Mesodermal cell (in vitro differentiated cells): ENCODE results near the gene RRP15.

Source experiments
- H3K27ac ChIP-seq: 2 replicates; pipeline ENCODE4 v1.7.0; 2013; ENCODE audit warnings: mild to moderate bottlenecking, low read depth, low read length, moderate library complexity; ENCODE audit not compliant: severe bottlenecking
- H3K36me3 ChIP-seq: 2 replicates; pipeline ENCODE4 v1.7.1; 2013; ENCODE audit warnings: mild to moderate bottlenecking, low read length, moderate library complexity; ENCODE audit not compliant: control insufficient read depth, insufficient read depth
- H3K4me1 ChIP-seq: one replicate; pipeline ENCODE4 v1.7.1; 2013; ENCODE audit warnings: mild to moderate bottlenecking, low read length; ENCODE audit not compliant: insufficient read depth, control insufficient read depth, poor library complexity, severe bottlenecking
- H3K4me3 ChIP-seq: 2 replicates; pipeline ENCODE4 v1.7.0; 2013; ENCODE audit warnings: low read length, control low read depth, mild to moderate bottlenecking; ENCODE audit not compliant: insufficient read depth, poor library complexity, severe bottlenecking; ENCODE audit errors: extremely low read depth
- H3K9me3 ChIP-seq: 2 replicates; pipeline ENCODE4 v1.7.1; 2013; ENCODE audit warnings: mild to moderate bottlenecking, low read length, moderate library complexity; ENCODE audit not compliant: control insufficient read depth
- WGBS, 2 experiments: methylation state at CpG; one replicate each; pipeline ENCODE4 v1.1.5; 2013; ENCODE audit warnings: missing lambda C conversion rate in 2 of 2; ENCODE audit not compliant: insufficient coverage in 2 of 2; 5-methylcytosine and 5-hydroxymethylcytosine counted together

The RRP15 gene

DNA sequence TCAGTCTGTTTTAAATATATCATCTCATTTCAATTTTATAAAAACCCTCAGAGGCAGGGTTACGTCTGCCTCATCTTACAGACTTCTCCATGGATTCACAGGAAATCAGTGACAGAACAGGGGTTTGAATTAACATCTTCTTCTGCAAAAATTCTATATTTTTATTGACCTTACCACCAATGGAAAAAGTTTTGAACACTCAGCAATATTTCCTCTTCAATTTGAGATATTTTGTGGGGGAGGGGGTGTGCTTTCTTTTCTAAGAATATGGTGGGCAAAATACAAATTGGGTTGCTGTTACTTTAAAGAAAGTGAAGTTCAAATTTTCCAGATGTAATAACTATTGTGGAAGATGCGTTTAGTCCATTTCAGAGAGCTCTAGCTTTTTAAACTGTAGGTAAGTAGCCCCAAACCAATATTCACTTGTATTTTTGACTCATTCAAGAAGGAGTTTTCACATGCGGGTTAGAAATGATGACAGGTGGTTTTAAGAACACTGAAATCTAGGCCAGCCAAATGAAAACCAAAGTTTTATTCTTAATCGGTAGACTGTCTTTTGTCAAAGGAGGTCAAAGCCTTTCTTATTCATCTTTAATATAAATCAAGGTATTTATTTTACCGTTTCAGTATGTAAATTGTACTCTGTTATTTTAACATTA is 77.5 kb downstream of the RRP15 start:
- Histone ChIP-seq H3K9me3 (no peaks in the 10 kb centered on the region), H3K27ac (no peak overlapping the region), H3K36me3 (peaks cover 64% of the 10 kb centered on the region), H3K4me1 (peaks cover 13% of the 10 kb centered on the region), H3K4me3 (no peak overlapping the region)
- WGBS, 2 experiments, result 100% methylated on average over 1 of the region's 5 CpGs

DNA sequence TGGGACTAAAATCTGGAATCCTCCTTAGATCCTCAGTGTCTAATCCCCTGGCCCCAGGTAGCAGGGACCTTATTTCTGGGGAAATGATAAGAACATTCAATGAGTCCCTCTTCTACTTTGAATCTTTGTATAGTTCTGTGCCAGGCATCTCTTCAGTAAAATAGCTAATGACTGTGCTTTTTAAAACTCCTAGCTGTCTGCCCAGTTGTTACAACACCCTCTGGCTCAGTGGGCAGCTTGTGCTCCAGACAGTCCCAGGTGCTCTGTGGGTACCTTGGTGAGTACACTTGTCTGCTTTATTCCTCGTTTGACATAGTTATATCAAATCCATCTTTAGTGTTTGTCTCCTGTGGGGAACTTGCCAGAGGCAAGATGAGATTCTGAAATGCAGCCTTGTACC is 78.0 kb downstream of the RRP15 start:
- Histone ChIP-seq H3K4me3 (no peak overlapping the region), H3K27ac (no peak overlapping the region), H3K36me3 (peaks cover 64% of the 10 kb centered on the region), H3K9me3 (no peaks in the 10 kb centered on the region), H3K4me1 (peaks cover 8% of the 10 kb centered on the region)
- no CpG with 5 or more reads among the region's 1 CpG for WGBS, 2 experiments

DNA sequence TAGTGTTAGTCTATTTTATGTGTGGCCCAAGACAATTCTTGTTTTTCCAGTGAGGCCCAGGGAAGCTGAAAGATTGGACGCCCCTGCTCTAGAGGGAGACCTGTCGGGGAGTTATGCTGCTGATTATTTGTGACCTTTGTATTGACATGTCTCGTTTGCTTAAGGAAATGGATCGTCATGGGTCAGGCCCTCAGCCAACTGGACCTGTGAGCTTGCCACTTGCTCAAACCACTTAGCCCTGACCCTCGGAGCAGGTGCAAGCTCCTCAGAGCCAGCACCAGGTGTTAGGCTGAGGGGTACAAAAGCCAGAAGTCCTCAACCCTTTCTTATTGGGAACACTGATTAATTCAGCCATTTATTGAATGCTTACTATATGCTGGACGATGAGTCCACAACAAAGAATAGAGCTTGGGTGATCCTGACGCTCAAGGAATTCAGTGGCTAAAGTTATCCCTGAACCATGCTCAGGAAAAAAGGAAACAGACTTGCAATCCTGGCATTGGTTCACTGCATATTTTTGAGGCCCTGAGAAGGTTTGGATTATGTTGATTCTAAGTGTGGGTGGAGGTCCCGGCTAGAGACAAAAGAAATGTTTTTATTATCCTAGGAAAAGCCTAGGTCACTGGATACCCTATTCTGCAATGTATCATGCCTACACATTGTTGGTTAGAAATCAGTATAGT is 79.1 kb downstream of the RRP15 start:
- Histone ChIP-seq H3K4me3 (no peak overlapping the region), H3K36me3 (peaks cover 70% of the 10 kb centered on the region), H3K27ac (no peak overlapping the region), H3K9me3 (no peaks in the 10 kb centered on the region), H3K4me1 (peaks cover 7% of the 10 kb centered on the region)
- WGBS, 2 experiments, result 97 to 98% methylated on average over 6 to 7 of the region's 8 CpGs

DNA sequence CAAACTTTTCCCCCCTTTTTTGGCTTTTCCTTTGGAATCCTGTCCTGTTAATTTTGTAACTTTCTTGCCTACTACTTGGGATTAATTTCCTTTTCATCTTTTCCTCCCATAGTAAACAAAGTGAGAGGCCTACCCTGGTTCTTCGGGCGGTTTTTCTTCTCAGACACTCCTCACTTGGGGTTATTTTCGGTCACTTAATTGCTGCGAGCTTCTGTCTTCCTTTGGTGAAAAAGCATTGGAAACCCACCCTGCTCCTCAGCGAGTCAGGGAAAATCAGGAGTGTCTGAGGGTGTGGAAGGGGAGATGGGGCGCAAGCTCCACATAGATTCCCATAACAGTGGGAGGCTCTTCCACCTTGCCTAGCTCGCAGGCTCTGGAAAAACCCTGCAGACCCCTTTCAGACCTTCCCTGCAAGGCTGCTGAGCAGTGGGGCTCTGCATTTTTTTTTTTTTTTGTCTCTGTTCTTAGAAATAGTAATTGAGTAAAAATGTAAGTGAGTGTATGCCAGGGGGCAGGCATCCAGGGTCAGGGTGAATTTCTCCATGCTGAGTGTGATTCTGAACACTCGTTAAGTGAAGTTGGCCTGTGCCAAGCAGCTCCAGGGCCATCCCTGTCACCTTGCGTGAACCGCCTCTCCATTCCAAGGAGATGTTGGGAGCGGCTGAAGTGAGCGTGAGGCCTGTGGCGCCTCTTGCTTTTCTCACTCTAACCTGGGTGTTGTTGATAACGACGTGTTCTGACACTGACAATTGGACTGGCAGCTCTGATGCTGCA is 80.3 kb downstream of the RRP15 start:
- WGBS, 2 experiments, result 94 to 95% methylated on average over 12 of the region's 15 CpGs
- Histone ChIP-seq H3K4me1 (peaks cover 5% of the 10 kb centered on the region), H3K9me3 (peaks cover 3% of the 10 kb centered on the region), H3K4me3 (no peak overlapping the region), H3K27ac (no peak overlapping the region), H3K36me3 (peaks cover 75% of the 10 kb centered on the region)

DNA sequence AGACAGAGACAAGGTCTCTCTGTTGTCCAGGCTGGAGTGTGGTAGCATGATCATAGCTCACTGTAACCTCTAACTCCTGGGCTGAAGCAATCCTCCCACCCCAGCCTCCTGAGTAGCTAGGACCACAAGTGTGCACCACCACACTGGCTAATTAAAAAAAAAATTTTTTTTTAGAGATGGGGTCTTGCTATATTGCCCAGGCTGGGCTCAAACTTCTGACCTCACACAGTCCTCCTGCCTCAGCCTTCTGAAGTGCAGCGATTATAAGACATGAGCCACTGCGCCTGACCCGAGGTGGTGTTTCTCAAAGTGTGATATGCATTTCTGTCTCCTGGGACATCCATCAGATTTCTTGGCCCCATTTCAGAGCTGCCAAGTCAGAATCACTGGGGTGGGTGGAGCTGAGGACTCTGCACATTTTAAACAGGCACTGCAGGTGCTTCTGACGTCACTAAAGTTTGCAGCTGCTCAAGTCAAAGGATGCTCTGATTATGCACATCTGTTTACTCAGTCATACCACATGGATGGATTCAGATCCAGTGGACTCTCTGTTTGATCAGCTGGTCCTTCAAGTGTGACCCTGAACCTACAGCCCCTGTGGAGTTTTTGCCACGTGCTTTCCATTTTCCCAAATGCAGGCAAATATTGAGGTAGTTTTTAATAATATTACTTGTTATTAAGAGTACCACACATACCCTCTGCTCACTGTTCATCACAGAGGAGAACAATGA is 81.4 kb downstream of the RRP15 start:
- peaks cover 8% of the 10 kb centered on the region for H3K4me1 ChIP-seq
- 81 to 93% methylated on average over 2 to 4 of the region's 5 CpGs for WGBS, 2 experiments

DNA sequence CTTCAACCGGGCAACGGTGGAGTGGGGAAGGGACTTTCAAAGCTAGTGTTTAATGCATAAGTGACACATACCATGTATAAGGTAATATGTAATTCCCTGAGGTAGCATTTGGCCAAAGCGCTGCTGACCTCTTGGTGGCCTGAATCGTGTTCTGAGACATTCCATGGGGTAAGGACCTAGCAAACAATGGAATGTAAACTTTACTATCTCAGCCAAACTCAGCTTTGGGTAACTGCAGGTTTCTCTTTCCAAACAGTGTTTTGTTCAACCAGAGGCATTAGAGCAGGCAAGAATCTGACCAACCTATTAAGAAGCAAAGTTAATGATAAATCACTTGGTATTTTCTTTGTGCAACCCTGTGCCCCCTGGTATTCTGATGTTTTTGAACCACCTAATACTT is 82.0 kb downstream of the RRP15 start:
- WGBS, 2 experiments, result 82 to 93% methylated on average over 2 of the region's 4 CpGs
- Histone ChIP-seq H3K9me3 (peaks cover 3% of the 10 kb centered on the region), H3K4me3 (no peak overlapping the region), H3K27ac (no peak overlapping the region), H3K36me3 (peaks cover 76% of the 10 kb centered on the region), H3K4me1 (peaks cover 14% of the 10 kb centered on the region)

More for the DNA sequence above, 81.4 kb downstream of the RRP15 start:
- H3K36me3 ChIP-seq, result peaks cover 76% of the 10 kb centered on the region
- no peak overlapping the region for H3K4me3 ChIP-seq
- peaks cover 3% of the 10 kb centered on the region for H3K9me3 ChIP-seq
- no peak overlapping the region for H3K27ac ChIP-seq

DNA sequence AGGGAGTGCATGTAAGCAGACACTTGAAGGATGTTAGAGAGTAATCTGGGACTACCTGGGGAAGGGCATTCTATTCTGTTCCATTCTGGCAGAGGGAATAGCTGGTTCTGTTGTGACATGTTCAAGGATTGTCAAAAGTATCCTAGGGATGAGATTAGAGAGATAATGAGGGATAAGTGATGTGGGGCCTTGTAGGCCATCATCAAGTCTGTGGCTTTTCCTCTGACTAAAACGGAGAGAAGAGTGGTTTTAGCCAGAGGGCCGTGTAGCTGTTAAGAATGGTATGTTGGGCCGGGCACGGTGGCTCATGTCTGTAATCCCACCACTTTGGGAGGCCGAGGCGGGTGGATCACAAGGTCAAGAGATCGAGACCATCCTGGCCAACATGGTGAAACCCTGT is 83.6 kb downstream of the RRP15 start:
- peaks cover 14% of the 10 kb centered on the region for H3K4me1 ChIP-seq
- no peak overlapping the region for H3K27ac ChIP-seq
- no peak overlapping the region for H3K4me3 ChIP-seq
- H3K9me3 ChIP-seq, result peaks cover 3% of the 10 kb centered on the region
- WGBS, 2 experiments, result 88 to 100% methylated on average over 4 to 6 of the region's 7 CpGs
- peaks cover 62% of the 10 kb centered on the region for H3K36me3 ChIP-seq

DNA sequence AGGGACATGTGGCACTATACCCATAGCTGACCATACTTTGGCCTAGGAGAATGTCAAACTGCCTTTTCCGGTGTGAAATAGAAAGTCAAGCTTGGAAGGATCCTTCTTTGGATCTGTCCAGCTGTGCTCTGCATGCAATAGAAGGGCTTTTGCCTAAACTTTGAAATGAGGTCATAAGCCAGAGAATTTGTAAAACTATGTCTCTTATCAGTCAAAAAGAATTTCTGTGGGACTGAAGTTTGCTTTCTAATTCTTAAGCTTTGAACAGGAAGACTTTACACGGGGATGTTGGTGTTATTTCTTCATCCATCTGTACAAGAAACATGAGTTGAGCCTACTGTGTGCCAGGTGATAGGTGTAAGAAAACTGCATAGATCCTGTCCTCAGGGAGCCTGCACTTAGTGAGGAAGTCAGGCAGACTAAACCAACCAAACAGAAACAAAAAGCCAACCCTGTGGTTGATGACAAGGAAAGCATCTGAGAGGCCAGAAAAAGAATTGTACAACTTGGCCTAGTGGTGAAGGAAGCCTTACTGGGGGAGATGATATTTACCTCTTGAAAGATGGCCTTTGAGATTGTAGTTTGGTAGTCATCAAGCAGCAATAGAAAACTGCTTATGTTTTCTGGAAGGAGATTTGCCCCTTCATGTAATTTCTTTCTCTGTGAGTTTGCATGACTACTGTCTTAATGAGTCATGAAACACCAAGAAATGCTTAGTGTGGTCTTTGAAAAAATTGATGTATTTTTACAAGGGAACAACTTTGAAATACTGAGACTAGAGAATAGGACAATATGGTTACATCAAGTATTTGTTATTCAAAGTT is 84.8 kb downstream of the RRP15 start:
- 95 to 100% methylated on average over 1 to 2 of the region's 2 CpGs for WGBS, 2 experiments
- H3K36me3 ChIP-seq, result peaks cover 50% of the 10 kb centered on the region
- peaks cover 22% of the 10 kb centered on the region for H3K4me1 ChIP-seq
- H3K4me3 ChIP-seq, result no peak overlapping the region
- H3K9me3 ChIP-seq, result peaks cover 3% of the 10 kb centered on the region
- no peak overlapping the region for H3K27ac ChIP-seq

DNA sequence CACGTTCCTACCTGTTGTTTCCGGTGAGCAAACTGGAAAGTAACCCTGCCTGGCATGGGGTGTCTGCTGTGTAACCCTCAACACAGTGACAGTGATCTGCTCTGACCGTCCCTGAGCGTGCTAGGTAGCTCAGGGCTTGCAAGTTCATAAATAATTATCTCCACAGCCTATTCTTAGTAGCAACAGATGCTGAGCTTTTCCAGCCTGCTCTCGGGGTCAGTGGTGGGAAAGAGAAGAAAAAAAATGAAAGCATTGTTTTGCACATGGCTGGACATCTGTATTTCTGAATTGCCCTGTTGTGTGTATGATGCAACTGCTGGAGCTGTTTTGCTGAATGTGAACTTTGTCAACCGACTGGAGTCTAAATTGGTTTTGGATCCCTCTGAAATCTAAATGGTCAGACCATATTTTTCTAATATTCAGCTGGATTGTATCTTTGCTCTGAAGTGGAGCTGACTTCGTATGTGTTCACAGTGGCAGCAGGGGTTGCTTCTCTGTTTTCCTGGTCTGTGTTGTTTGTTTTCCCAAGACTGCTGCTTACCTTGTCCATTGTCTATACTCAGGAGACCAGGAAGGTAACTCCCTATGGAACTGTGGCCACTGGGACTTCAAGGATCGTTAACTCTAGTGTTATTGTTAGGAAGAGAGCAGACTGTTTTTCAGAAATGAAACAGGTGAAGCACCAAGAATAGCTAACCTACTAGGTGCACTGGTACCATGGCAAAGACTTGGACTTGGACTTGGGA is 87.0 kb downstream of the RRP15 start:
- no peak overlapping the region for H3K4me3 ChIP-seq

More for the DNA sequence above, 87.0 kb downstream of the RRP15 start:
- Histone ChIP-seq H3K4me1 (peaks cover 42% of the 10 kb centered on the region), H3K27ac (no peak overlapping the region), H3K9me3 (peaks cover 3% of the 10 kb centered on the region), H3K36me3 (peaks cover 31% of the 10 kb centered on the region)
- WGBS, 2 experiments, result 90 to 92% methylated on average over 6 to 7 of the region's 8 CpGs
